ENCODE data around the gene BET1.

The BET1 gene

DNA sequence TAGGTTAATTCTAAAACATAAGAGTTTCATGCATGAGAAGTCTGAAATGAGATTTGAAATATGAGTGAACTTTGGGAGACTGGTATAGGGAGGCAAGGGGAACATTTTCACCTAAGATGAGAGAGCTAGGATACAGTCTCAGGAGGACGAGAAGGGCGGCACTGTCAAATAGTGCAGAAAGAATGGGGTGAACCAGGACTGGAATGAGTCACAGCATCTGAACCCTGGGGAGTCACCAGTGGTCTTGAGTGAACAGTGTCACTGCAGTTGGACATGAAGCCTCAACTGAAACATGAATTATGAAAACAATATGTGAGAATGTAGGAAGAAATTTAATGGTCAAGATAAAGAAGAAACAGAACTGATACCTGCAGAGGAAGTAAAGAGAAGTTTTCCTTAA lies 48.9 kb downstream of the BET1 start:
- DNase-seq: no peak

- peak; percentile 83 for DNase-seq
Measured at GRCh38 chr7:93949423-93949822, 54.7 kb downstream of the BET1 start.

- peak; percentile 27 for DNase-seq
Measured at GRCh38 chr7:93948873-93949272, 55.3 kb downstream of the BET1 start.

DNA sequence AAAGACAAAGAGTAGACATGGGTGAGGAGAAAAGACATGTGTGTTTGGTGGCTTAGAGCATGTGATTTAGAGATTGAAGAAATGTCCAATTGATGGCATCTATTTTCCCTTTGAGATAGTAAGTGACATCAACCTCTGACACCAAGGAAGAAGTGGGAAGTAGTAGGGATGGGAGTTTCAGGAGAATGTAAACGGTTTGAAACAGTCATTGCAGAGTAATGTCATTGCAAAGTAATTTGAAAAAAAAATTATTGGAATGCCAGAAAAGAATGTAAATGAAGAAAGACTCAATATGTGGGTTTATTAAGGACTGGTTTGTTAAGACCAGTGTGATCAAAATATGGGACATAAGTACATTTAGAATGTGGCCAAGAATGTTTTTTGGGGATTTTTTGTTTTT lies 56.0 kb downstream of the BET1 start:
- no peak for DNase-seq

GRCh38 chr7:93945756-93946535 lies 58.2 kb downstream of the BET1 start:
- no peak for DNase-seq

GRCh38 chr7:93945083-93945482 lies 59.1 kb downstream of the BET1 start:
- no peak for DNase-seq

GRCh38 chr7:93944673-93945072 lies 59.5 kb downstream of the BET1 start:
- DNase-seq: no peak

DNA sequence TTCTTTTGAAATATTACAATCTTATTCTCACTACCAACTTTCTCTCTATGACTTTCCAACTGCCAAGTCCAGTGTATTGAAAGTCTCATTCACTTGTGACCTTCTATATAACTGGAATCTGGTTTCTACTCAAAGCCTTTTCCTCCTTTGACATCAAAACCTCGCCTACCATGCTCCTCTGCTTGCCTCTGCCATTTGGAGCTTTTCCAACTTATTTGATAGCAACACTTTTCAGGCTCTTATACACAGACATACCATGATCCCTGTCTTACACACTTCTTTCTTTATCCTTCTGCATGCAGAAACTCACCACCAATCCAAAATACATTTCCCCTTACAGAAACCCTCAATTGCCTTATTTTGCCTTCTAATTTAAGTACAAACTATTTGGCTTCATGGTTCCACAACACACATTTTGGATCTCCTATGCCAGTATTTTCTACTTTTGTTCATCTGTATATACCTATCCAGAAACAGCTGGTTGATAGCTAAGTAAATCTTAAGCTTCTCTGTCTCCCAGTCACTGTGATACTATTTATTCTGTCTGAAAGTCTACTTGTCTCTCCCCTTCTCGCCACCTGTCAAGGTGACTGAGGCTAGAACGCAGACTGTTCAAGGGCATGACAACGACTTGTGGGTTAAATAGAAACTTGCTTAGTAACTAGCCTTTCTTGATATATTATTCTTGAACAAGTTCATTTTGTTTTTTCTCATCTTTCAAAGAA lies 60.2 kb downstream of the BET1 start:
- no peak for DNase-seq

Measured in DMS53 (cell line).